A673 (cell line): ENCODE measurements around the gene ST6GALNAC6. TPM values are rescaled to one million over a fixed set of nuclear protein-coding genes. Genes with fewer than 3 reads are reported as not detected.
A peak's percentile ranks its signal among the peaks of the same experiment; 100 is the strongest.

ENCODE experiments used
- BruUV-seq: library from RNA; stranded (reverse); fragments of 400-500 nt; replicated peaks from 2 replicates; lab custom pipeline; 2021; lab: Mats Ljungman, UMichigan
- CTCF ChIA-PET: fragments of 300-600 bp; sonication (Branson Sonifier 250); formaldehyde crosslinking; loops from one replicate; lab custom pipeline; 2022; ENCODE audit warnings: antibody characterized with exemption; lab: Charles Lee
- POLR2A ChIA-PET: fragments of 300-600 bp; sonication (Branson Sonifier 250); formaldehyde crosslinking; loops from one replicate; lab custom pipeline; 2022; ENCODE audit warnings: antibody characterized with exemption; ENCODE audit not compliant: low non-redundant PET; lab: Charles Lee
- DNase-seq: peaks from one replicate; pipeline ENCODE4 v3.0.0-alpha.2; 2015; ENCODE audit warnings: low spot score
- H3K27ac ChIP-seq: fragments of 200-600 bp; sonication (generic); 2 replicates; pipeline ENCODE4 v1.5.1; 2016; ENCODE audit warnings: mixed run types, low read depth, mild to moderate bottlenecking, mixed read lengths, antibody characterized with exemption, low read length; ENCODE audit not compliant: poor library complexity, severe bottlenecking
- H3K27me3 ChIP-seq: fragments of 200-600 bp; sonication (generic); replicated peaks from 2 replicates; pipeline ENCODE4 v1.6.1; 2017; ENCODE audit warnings: mixed run types, low read depth, mild to moderate bottlenecking, mixed read lengths, antibody characterized with exemption, low read length; ENCODE audit not compliant: insufficient read depth, poor library complexity
- H3K36me3 ChIP-seq: fragments of 200-600 bp; sonication (generic); 2 replicates; pipeline ENCODE4 v1.6.1; 2016; ENCODE audit warnings: mixed run types, mild to moderate bottlenecking, mixed read lengths, antibody characterized with exemption, low read length; ENCODE audit not compliant: insufficient read depth, poor library complexity, severe bottlenecking
- H3K4me1 ChIP-seq: fragments of 200-600 bp; sonication (generic); 2 replicates; pipeline ENCODE4 v1.6.1; 2017; ENCODE audit warnings: mixed run types, mild to moderate bottlenecking, mixed read lengths, antibody characterized with exemption, low read length; ENCODE audit not compliant: insufficient read depth, poor library complexity, severe bottlenecking
- H3K4me3 ChIP-seq: fragments of 200-600 bp; sonication (generic); 2 replicates; pipeline ENCODE4 v1.5.1; 2016; ENCODE audit warnings: low read depth, mixed run types, mild to moderate bottlenecking, mixed read lengths, low read length; ENCODE audit not compliant: poor library complexity, severe bottlenecking
- H3K9me3 ChIP-seq: fragments of 200-600 bp; sonication (generic); 2 replicates; pipeline ENCODE4 v1.6.1; 2016; ENCODE audit warnings: mixed run types, low read depth, mild to moderate bottlenecking, mixed read lengths, antibody characterized with exemption, low read length; ENCODE audit not compliant: poor library complexity, severe bottlenecking
- EZH2 ChIP-seq: fragments of 200-600 bp; sonication (generic); IDR thresholded peaks from 2 replicates; pipeline ENCODE4 v1.6.1; 2017; ENCODE audit warnings: borderline replicate concordance, low read depth, mild to moderate bottlenecking, mixed read lengths, antibody characterized with exemption, low read length; ENCODE audit not compliant: poor library complexity, severe bottlenecking
- intact Hi-C: fragments of 100-400 bp; cut with micrococcal nuclease; formaldehyde crosslinking; loops from one replicate; pipeline ENCODE4 v1.10.0; 2022; ENCODE audit not compliant: unreplicated experiment
- total RNA-seq: library from RNA; stranded (reverse); gene quantifications from 2 replicates; pipeline ENCODE4 v1.2.3, GENCODE V29; 2021
- TF ChIP-seq, protein P1 (sequence below): fragments of 300-800, 200-600 bp; sonication (generic); conservative IDR thresholded peaks from 2 replicates; pipeline ENCODE4 v1.5.1; 2017; ENCODE audit warnings: low read depth, mild to moderate bottlenecking, antibody characterized with exemption, low read length, moderate library complexity, mixed read lengths

Gene ST6GALNAC6
- total RNA-seq, 1 experiment from 2014 or later = 34.7 TPM

DNA sequence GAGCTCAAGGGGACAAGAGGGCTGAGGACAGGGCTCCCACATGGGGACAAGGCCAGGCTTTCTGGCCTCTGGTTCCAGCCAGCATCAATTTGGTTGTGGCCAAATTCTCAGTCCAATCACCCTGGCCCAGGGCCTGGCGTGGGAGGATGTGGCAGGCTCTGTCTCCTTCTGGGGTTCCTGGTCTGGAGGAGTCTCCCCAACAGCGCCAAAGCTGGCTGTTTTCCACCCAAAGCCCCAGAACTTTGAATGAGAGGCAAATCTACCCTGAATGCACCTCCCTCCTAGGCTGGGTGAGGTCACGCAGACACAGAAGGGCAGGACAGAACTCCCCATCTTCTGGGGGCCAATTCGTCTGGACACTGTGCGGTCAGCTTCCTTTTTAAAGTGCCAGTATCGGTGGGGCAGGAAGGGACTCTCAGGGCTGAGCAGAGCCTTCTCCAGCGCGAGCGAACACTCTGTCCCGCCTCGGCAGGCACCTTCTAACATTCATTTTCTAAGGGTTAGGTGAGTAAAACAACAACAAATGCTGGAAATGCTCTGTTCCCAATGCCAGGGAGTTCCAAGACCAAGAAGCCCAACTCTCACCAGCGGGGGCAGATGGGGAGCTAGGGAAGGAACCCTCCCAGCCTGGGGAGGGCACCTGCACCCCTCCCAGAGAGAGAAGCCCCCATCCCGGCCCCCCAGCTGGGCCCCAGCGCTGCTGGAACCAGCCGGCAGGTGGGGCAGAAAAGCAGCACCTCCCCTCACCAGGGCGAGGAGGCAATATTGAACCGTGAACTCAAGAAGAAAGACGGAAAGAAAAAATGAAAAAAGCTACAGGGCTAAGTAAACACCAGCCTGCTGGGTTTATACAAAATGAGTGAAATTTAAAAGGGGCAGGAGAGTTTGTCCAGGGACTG is 41.9 kb upstream of the ST6GALNAC6 start:
- no peak for DNase-seq
- no TSS peak for BruUV-seq
- Histone ChIP-seq H3K27me3 (no peaks in the 10 kb centered on the region), H3K27ac (peak overlapping the region; percentile 54), H3K9me3 (no peaks in the 10 kb centered on the region), H3K36me3 (peaks cover 21% of the 10 kb centered on the region), H3K4me3 (no peak overlapping the region), H3K4me1 (peaks cover 10% of the 10 kb centered on the region)
- POLR2A ChIA-PET = no interaction called here
- CTCF ChIA-PET = interaction anchor here (2.5 kb wide), 1 partner anchor 93 kb away, joined by 22 read pairs; no protein-coding TSS in a partner anchor
- TF ChIP-seq, protein P1, sequence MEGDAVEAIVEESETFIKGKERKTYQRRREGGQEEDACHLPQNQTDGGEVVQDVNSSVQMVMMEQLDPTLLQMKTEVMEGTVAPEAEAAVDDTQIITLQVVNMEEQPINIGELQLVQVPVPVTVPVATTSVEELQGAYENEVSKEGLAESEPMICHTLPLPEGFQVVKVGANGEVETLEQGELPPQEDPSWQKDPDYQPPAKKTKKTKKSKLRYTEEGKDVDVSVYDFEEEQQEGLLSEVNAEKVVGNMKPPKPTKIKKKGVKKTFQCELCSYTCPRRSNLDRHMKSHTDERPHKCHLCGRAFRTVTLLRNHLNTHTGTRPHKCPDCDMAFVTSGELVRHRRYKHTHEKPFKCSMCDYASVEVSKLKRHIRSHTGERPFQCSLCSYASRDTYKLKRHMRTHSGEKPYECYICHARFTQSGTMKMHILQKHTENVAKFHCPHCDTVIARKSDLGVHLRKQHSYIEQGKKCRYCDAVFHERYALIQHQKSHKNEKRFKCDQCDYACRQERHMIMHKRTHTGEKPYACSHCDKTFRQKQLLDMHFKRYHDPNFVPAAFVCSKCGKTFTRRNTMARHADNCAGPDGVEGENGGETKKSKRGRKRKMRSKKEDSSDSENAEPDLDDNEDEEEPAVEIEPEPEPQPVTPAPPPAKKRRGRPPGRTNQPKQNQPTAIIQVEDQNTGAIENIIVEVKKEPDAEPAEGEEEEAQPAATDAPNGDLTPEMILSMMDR = no peak
- TF ChIP-seq EZH2 = no peak
- intact Hi-C loops = no loop called here

DNA sequence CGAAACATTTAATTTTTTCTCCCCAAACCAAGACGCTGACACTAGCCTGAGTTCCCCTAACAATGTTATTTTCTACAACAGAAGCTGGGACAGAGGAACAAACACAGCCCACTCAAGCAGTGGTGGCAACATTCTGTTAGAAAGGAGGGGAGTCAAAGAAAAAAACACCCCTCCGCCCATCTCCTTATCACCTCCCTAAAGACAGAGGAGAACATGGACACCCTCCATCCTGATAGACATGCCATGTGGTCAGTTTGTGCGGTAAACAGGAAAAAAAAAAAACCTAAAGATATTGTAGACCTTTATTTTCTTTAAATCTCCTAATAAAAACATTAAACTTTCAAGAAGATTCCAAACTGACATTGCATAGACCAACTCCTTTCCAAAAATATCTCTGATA is 41.2 kb upstream of the ST6GALNAC6 start:
- ChIA-PET POLR2A (no interaction called here), CTCF (no interaction called here)
- Histone ChIP-seq H3K9me3 (no peaks in the 10 kb centered on the region), H3K27me3 (no peaks in the 10 kb centered on the region), H3K4me1 (peaks cover 16% of the 10 kb centered on the region), H3K36me3 (peaks cover 21% of the 10 kb centered on the region), H3K4me3 (no peak overlapping the region), H3K27ac (no peak overlapping the region)
- intact Hi-C loops = no loop called here
- no peak for TF ChIP-seq EZH2
- TF ChIP-seq, protein P1 = no peak
- BruUV-seq = no TSS peak
- no peak for DNase-seq

DNA sequence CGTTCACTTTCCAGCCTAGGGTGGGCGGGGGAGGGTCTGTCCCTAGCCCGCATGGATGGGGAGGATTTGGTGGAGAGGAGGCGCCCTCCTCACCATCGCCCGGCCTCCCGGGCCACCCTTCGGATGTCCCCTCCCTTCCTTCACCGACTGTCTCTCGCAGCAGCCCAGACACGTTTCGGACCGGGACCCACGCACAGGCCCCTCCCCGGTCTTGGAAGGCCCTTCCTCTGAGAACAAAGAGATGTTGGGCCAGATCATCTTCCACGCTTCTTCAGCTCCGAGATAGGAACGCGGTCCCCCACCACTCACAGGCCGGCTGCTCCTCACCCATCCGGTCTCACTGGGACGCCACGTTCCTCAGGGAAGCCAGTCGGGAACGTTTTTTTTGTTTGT is 38.9 kb upstream of the ST6GALNAC6 start:
- Histone ChIP-seq H3K4me3 (peak overlapping the region; percentile 87), H3K9me3 (no peaks in the 10 kb centered on the region), H3K36me3 (peaks cover 22% of the 10 kb centered on the region), H3K27ac (peak overlapping the region; percentile 53), H3K27me3 (no peaks in the 10 kb centered on the region), H3K4me1 (peaks cover 13% of the 10 kb centered on the region)
- ChIA-PET POLR2A (no interaction called here), CTCF (no interaction called here)
- intact Hi-C loops = no loop called here
- no TSS peak for BruUV-seq
- DNase-seq = no peak
- TF ChIP-seq, protein P1 = no peak
- TF ChIP-seq EZH2 = no peak
